Panc1 (cell line): ENCODE data around the gene MAGI1. TPM values are rescaled to one million over a fixed set of nuclear protein-coding genes. Genes with fewer than 3 reads are reported as not detected.
A peak's percentile ranks its signal among the peaks of the same experiment; 100 is the strongest.

ENCODE experiments used
- ATAC-seq: fragments of 200-7000 bp; cut with Tn5 transposase; 2 replicates; pipeline ENCODE4 v1.9.1; 2020; ENCODE audit warnings: mild to moderate bottlenecking, moderate library complexity
- BruUV-seq: library from RNA; stranded (reverse); fragments of 400-500 nt; replicated peaks from 2 replicates; lab custom pipeline; 2021; lab: Mats Ljungman, UMichigan
- CTCF ChIA-PET: fragments of 300-600 bp; sonication (Branson Sonifier 250); formaldehyde crosslinking; loops from one replicate; lab custom pipeline; 2022; ENCODE audit warnings: antibody characterized with exemption; lab: Charles Lee
- POLR2A ChIA-PET: fragments of 300-600 bp; sonication (Branson Sonifier 250); formaldehyde crosslinking; loops from one replicate; lab custom pipeline; 2022; ENCODE audit warnings: antibody characterized with exemption; lab: Charles Lee
- DNase-seq: peaks from one replicate; pipeline ENCODE4 v3.0.0-alpha.2; 2010; ENCODE audit warnings: low read depth, low spot score
- H3K27ac ChIP-seq: 2 replicates; pipeline ENCODE4 v1.5.1; 2011; ENCODE audit warnings: mild to moderate bottlenecking, low read length, inconsistent platforms
- H3K27me3 ChIP-seq: fragments of 200-500 bp; sonication (Bioruptor generic); 2 replicates; pipeline ENCODE4 v1.6.0; 2014; ENCODE audit warnings: low read length, inconsistent platforms; ENCODE audit not compliant: control insufficient read depth, insufficient read depth
- H3K36me3 ChIP-seq: fragments of 200-500 bp; sonication (Bioruptor generic); 2 replicates; pipeline ENCODE4 v1.5.1; 2014; ENCODE audit warnings: inconsistent platforms, mild to moderate bottlenecking, low read length, moderate library complexity; ENCODE audit not compliant: control insufficient read depth, insufficient read depth
- H3K4me1 ChIP-seq: 2 replicates; pipeline ENCODE4 v1.5.1; 2011; ENCODE audit warnings: inconsistent platforms, mild to moderate bottlenecking, low read length, moderate library complexity; ENCODE audit not compliant: control insufficient read depth, insufficient read depth
- H3K4me3 ChIP-seq, 2 experiments: 2 replicates each; pipeline ENCODE4 v1.5.1; 2011 to 2012; ENCODE audit warnings: low read depth in 2 of 2, low read length in 2 of 2, mild to moderate bottlenecking in 2 of 2, inconsistent platforms in 1 of 2, moderate library complexity in 1 of 2
- H3K9me3 ChIP-seq: fragments of 200-500 bp; sonication (Bioruptor generic); 2 replicates; pipeline ENCODE4 v1.5.1; 2014; ENCODE audit warnings: low read depth, mild to moderate bottlenecking, inconsistent platforms, low read length, moderate library complexity; ENCODE audit not compliant: control insufficient read depth, insufficient read depth
- POLR2AphosphoS5 ChIP-seq: IDR thresholded peaks from 2 replicates; pipeline ENCODE4 v1.6.1; 2012; ENCODE audit warnings: mild to moderate bottlenecking, low read depth, low read length, moderate library complexity
- SIN3A ChIP-seq: IDR thresholded peaks from 2 replicates; pipeline ENCODE4 v1.6.1; 2012; ENCODE audit warnings: low read depth, mild to moderate bottlenecking, low read length, moderate library complexity, borderline replicate concordance; ENCODE audit not compliant: insufficient read depth
- TCF7L2 ChIP-seq: IDR thresholded peaks from 2 replicates; pipeline ENCODE4 v1.6.1; 2011; ENCODE audit warnings: mild to moderate bottlenecking, low read depth, low read length, inconsistent platforms
- in situ Hi-C: cut with HindIII; loops from 2 replicates; pipeline ENCODE4 v1.10.0; 2016; ENCODE audit warnings: low sequenced_read_pairs, low pct_unique_long_range_greater_than_20kb
- intact Hi-C: fragments of 100-400 bp; cut with micrococcal nuclease; formaldehyde crosslinking; loops from one replicate; pipeline ENCODE4 v1.10.0; 2022; ENCODE audit not compliant: unreplicated experiment
- total RNA-seq: library from RNA; stranded (reverse); gene quantifications from one replicate; pipeline ENCODE4 v1.2.1, GENCODE V29; 2021; ENCODE audit not compliant: unreplicated experiment
- TF ChIP-seq, protein P1 (sequence below), 2 experiments: IDR thresholded peaks; 2 replicates each; pipeline ENCODE4 v1.6.1; 2011 to 2012; ENCODE audit warnings: low read depth in 2 of 2, control low read depth in 1 of 2, low read length in 1 of 2, mild to moderate bottlenecking in 1 of 2, moderate library complexity in 1 of 2; ENCODE audit not compliant: insufficient read depth in 1 of 2
- TF ChIP-seq, protein P2 (sequence below): fragments of 450-650 bp; IDR thresholded peaks from 2 replicates; pipeline ENCODE4 v1.5.1; 2017; ENCODE audit warnings: mild to moderate bottlenecking

Gene MAGI1
- total RNA-seq, 1 experiment from 2014 or later, result 9.5 TPM

DNA sequence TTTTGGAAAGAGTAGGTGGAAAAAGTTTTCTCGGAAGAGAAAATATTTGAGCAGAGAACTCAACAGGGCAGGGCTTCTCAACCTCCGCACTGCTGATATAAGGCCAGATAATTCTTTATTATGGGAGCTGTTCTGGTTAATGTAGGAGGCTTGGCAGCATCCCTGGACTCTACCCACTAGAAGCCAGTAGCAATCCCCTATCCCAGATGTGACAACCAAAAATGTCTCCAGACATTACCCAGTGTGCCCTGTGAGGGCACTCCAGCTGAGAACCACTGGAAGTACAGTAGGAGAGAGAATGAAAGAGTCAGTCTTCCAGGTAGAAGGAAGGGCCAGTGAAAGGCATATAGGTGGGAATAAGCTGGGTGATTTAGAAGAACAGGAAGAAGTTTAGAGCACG is 703.1 kb downstream of the MAGI1 start:
- intact Hi-C loops (no loop called here), in situ Hi-C loops (no loop called here)
- no peak overlapping the region for H3K4me3 ChIP-seq
- no TSS peak for BruUV-seq
- no peaks in the 10 kb centered on the region for H3K9me3 ChIP-seq
- H3K27ac ChIP-seq, result no peak overlapping the region
- H3K36me3 ChIP-seq, result no peaks in the 10 kb centered on the region
- POLR2A ChIA-PET, result no interaction called here
- no peaks in the 10 kb centered on the region for H3K4me1 ChIP-seq
- DNase-seq (no peak), ATAC-seq (no peak)
- no peaks in the 10 kb centered on the region for H3K27me3 ChIP-seq
- no peak for TF ChIP-seq SIN3A
- TF ChIP-seq, protein P1, sequence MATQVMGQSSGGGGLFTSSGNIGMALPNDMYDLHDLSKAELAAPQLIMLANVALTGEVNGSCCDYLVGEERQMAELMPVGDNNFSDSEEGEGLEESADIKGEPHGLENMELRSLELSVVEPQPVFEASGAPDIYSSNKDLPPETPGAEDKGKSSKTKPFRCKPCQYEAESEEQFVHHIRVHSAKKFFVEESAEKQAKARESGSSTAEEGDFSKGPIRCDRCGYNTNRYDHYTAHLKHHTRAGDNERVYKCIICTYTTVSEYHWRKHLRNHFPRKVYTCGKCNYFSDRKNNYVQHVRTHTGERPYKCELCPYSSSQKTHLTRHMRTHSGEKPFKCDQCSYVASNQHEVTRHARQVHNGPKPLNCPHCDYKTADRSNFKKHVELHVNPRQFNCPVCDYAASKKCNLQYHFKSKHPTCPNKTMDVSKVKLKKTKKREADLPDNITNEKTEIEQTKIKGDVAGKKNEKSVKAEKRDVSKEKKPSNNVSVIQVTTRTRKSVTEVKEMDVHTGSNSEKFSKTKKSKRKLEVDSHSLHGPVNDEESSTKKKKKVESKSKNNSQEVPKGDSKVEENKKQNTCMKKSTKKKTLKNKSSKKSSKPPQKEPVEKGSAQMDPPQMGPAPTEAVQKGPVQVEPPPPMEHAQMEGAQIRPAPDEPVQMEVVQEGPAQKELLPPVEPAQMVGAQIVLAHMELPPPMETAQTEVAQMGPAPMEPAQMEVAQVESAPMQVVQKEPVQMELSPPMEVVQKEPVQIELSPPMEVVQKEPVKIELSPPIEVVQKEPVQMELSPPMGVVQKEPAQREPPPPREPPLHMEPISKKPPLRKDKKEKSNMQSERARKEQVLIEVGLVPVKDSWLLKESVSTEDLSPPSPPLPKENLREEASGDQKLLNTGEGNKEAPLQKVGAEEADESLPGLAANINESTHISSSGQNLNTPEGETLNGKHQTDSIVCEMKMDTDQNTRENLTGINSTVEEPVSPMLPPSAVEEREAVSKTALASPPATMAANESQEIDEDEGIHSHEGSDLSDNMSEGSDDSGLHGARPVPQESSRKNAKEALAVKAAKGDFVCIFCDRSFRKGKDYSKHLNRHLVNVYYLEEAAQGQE (IDR thresholded peaks at IDR 0.05; ENCODE audit: insufficient read depth in 1 of 2, low read depth in 2 of 2, low read length in 1 of 2), result no peak
- no peak for TF ChIP-seq POLR2AphosphoS5
- no peak for TF ChIP-seq TCF7L2
- TF ChIP-seq, protein P2, sequence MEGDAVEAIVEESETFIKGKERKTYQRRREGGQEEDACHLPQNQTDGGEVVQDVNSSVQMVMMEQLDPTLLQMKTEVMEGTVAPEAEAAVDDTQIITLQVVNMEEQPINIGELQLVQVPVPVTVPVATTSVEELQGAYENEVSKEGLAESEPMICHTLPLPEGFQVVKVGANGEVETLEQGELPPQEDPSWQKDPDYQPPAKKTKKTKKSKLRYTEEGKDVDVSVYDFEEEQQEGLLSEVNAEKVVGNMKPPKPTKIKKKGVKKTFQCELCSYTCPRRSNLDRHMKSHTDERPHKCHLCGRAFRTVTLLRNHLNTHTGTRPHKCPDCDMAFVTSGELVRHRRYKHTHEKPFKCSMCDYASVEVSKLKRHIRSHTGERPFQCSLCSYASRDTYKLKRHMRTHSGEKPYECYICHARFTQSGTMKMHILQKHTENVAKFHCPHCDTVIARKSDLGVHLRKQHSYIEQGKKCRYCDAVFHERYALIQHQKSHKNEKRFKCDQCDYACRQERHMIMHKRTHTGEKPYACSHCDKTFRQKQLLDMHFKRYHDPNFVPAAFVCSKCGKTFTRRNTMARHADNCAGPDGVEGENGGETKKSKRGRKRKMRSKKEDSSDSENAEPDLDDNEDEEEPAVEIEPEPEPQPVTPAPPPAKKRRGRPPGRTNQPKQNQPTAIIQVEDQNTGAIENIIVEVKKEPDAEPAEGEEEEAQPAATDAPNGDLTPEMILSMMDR, result no peak
- CTCF ChIA-PET, result no interaction called here

DNA sequence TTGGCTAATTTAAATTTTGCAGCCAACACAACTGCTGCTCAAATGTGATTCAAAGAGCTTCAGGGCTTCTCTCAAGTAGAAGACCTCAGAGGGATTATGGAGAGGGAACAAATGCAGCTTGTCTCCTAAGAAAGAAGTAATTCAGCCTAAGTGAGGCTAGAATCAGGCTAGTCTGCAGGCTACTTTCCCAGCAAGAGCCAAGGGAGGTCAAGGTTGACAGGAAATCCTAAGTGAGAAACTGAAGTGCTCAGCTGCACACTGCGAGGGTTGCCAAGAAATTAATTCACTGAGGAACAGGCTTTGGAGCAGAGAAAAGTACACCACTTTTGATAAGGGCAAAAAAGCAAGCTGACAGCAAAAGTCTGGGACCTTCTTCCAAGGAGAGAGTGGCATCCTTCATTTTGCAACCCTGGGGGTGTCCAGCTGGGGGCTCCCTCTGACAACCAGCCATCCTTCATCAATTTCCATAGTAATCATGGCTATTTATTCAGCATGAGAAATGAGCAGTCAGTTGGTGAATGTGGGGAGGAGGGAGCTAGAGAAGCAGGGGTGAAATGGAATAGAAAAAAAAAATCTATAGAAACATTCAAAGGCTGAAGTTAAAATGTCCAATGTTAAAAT is 704.6 kb downstream of the MAGI1 start:
- Histone ChIP-seq H3K36me3 (no peaks in the 10 kb centered on the region), H3K27ac (no peak overlapping the region), H3K4me1 (no peaks in the 10 kb centered on the region), H3K4me3 (no peak overlapping the region), H3K9me3 (no peaks in the 10 kb centered on the region), H3K27me3 (no peaks in the 10 kb centered on the region)
- POLR2A ChIA-PET, result no interaction called here
- BruUV-seq, result no TSS peak
- ATAC-seq (no peak), DNase-seq (no peak)
- CTCF ChIA-PET, result no interaction called here
- in situ Hi-C loops (no loop called here), intact Hi-C loops (no loop called here)
- TF ChIP-seq SIN3A (no peak), POLR2AphosphoS5 (no peak)
- TF ChIP-seq, protein P2, result peak; percentile 25; the same call in 1 of the 2 replicates
- TF ChIP-seq, protein P1 (IDR thresholded peaks at IDR 0.05; ENCODE audit: insufficient read depth in 1 of 2, low read depth in 2 of 2, low read length in 1 of 2), result no peak
